H9 (cell line): ENCODE measurements around the gene MYO18B. TPM values are rescaled to one million over a fixed set of nuclear protein-coding genes. Genes with fewer than 3 reads are reported as not detected.

Source experiments
- DNase-seq: peaks from one replicate; pipeline ENCODE4 v3.0.0-alpha.2; 2017
- H2AFZ ChIP-seq: one replicate; pipeline ENCODE4 v1.6.1; 2013; ENCODE audit warnings: mild to moderate bottlenecking, low read length, control low read depth, moderate library complexity
- H2AK5ac ChIP-seq: 2 replicates; pipeline ENCODE4 v1.6.1; 2013; ENCODE audit warnings: low read length, control low read depth, mixed read lengths; ENCODE audit not compliant: insufficient read length
- H2BK120ac ChIP-seq: one replicate; pipeline ENCODE4 v1.6.1; 2013; ENCODE audit warnings: low read depth, mild to moderate bottlenecking, low read length, control low read depth, inconsistent platforms; ENCODE audit not compliant: poor library complexity, severe bottlenecking
- H2BK12ac ChIP-seq: 2 replicates; pipeline ENCODE4 v1.6.1; 2013; ENCODE audit warnings: low read length, control low read depth, mixed read lengths, low read depth; ENCODE audit not compliant: insufficient read length
- H2BK15ac ChIP-seq: 2 replicates; pipeline ENCODE4 v1.6.1; 2013; ENCODE audit warnings: low read depth, low read length, control low read depth
- H2BK20ac ChIP-seq: one replicate; pipeline ENCODE4 v1.6.1; 2013; ENCODE audit warnings: low read depth, mild to moderate bottlenecking, low read length, control low read depth, inconsistent platforms; ENCODE audit not compliant: poor library complexity, severe bottlenecking
- H2BK5ac ChIP-seq: 2 replicates; pipeline ENCODE4 v1.6.1; 2013; ENCODE audit warnings: low read length, control low read depth, mixed read lengths; ENCODE audit not compliant: insufficient read length
- H3K14ac ChIP-seq: 2 replicates; pipeline ENCODE4 v1.6.1; 2013; ENCODE audit warnings: low read length, control low read depth; ENCODE audit not compliant: insufficient read depth
- H3K18ac ChIP-seq: 2 replicates; pipeline ENCODE4 v1.6.1; 2013; ENCODE audit warnings: low read depth, mild to moderate bottlenecking, mixed read lengths, low read length, control low read depth; ENCODE audit not compliant: insufficient read length
- H3K23ac ChIP-seq: 2 replicates; pipeline ENCODE4 v1.6.1; 2013; ENCODE audit warnings: low read length, control low read depth, mixed read lengths, low read depth; ENCODE audit not compliant: insufficient read length
- H3K23me2 ChIP-seq: 2 replicates; pipeline ENCODE4 v1.6.1; 2013; ENCODE audit warnings: low read depth, mild to moderate bottlenecking, mixed read lengths, low read length, control low read depth; ENCODE audit not compliant: insufficient read length, poor library complexity, severe bottlenecking
- H3K27ac ChIP-seq: 2 replicates; pipeline ENCODE4 v1.5.1; 2013; ENCODE audit warnings: low read length, control low read depth, mixed read lengths, low read depth; ENCODE audit not compliant: insufficient read length
- H3K27me3 ChIP-seq: 2 replicates; pipeline ENCODE4 v1.6.1; 2013; ENCODE audit warnings: low read length, control low read depth, inconsistent platforms; ENCODE audit not compliant: insufficient read depth
- H3K4ac ChIP-seq: 2 replicates; pipeline ENCODE4 v1.6.1; 2013; ENCODE audit warnings: low read depth, mild to moderate bottlenecking, control low read depth, inconsistent platforms, low read length, moderate library complexity
- H3K4me1 ChIP-seq: 2 replicates; pipeline ENCODE4 v1.6.1; 2013; ENCODE audit warnings: low read length, control low read depth, inconsistent platforms; ENCODE audit not compliant: insufficient read depth
- H3K4me2 ChIP-seq: 2 replicates; pipeline ENCODE4 v1.6.1; 2013; ENCODE audit warnings: low read length, control low read depth, mixed read lengths; ENCODE audit not compliant: insufficient read length, insufficient read depth
- H3K56ac ChIP-seq: 2 replicates; pipeline ENCODE4 v1.6.1; 2013; ENCODE audit warnings: low read depth, mild to moderate bottlenecking, mixed read lengths, low read length, control low read depth; ENCODE audit not compliant: insufficient read length
- H3K79me1 ChIP-seq: 2 replicates; pipeline ENCODE4 v1.6.1; 2013; ENCODE audit warnings: low read depth, mild to moderate bottlenecking, moderate library complexity, low read length, control low read depth, inconsistent platforms; ENCODE audit not compliant: insufficient read depth, poor library complexity, severe bottlenecking
- H3K79me2 ChIP-seq: 2 replicates; pipeline ENCODE4 v1.6.1; 2013; ENCODE audit warnings: low read length, control low read depth, inconsistent platforms; ENCODE audit not compliant: insufficient read depth
- H3K9ac ChIP-seq: 2 replicates; pipeline ENCODE4 v1.6.1; 2013; ENCODE audit warnings: low read length, control low read depth, mixed read lengths; ENCODE audit not compliant: insufficient read length; ENCODE audit errors: extremely low read depth
- H3K9me3 ChIP-seq: one replicate; pipeline ENCODE4 v1.6.1; 2013; ENCODE audit warnings: low read depth, low read length, inconsistent platforms; ENCODE audit not compliant: control insufficient read depth
- H3T11ph ChIP-seq: one replicate; pipeline ENCODE4 v1.6.1; 2013; ENCODE audit warnings: mild to moderate bottlenecking, low read length, control low read depth, inconsistent platforms
- H4K20me1 ChIP-seq: one replicate; pipeline ENCODE4 v1.6.1; 2013; ENCODE audit not compliant: control insufficient read depth, insufficient read length, insufficient read depth
- H4K5ac ChIP-seq: 2 replicates; pipeline ENCODE4 v1.6.1; 2013; ENCODE audit warnings: low read depth, mild to moderate bottlenecking, mixed read lengths, low read length, control low read depth; ENCODE audit not compliant: insufficient read length
- H4K8ac ChIP-seq: replicated peaks from 2 replicates; pipeline ENCODE4 v1.6.1; 2013; ENCODE audit warnings: low read length, control low read depth, mixed read lengths, low read depth; ENCODE audit not compliant: insufficient read length
- H4K91ac ChIP-seq: 2 replicates; pipeline ENCODE4 v1.6.1; 2013; ENCODE audit warnings: low read depth, mild to moderate bottlenecking, moderate library complexity, mixed read lengths, low read length, control low read depth; ENCODE audit not compliant: insufficient read length
- H3K27ac Mint-ChIP-seq, 3 experiments: 2 replicates in 2 of 3; 3 replicates in 1 of 3; pipeline ENCODE4 v1.8.0; 2020 to 2021; ENCODE audit warnings: mixed read lengths in 3 of 3, mild to moderate bottlenecking in 1 of 3, moderate library complexity in 1 of 3
- H3K27me3 Mint-ChIP-seq: 2 replicates; pipeline ENCODE4 v1.8.0; 2021; ENCODE audit warnings: low read depth, mild to moderate bottlenecking, moderate library complexity, mixed read lengths
- H3K36me3 Mint-ChIP-seq, 3 experiments: 2 replicates in 2 of 3; 3 replicates in 1 of 3; pipeline ENCODE4 v1.8.0; 2020 to 2021; ENCODE audit warnings: low read depth in 3 of 3, mixed read lengths in 3 of 3; ENCODE audit not compliant: insufficient read depth in 1 of 3
- H3K4me1 Mint-ChIP-seq, 2 experiments: 2 replicates each; pipeline ENCODE4 v1.8.0; 2020; ENCODE audit warnings: mixed read lengths in 2 of 2
- H3K4me3 Mint-ChIP-seq, 2 experiments: 2 replicates in 1 of 2; 3 replicates in 1 of 2; pipeline ENCODE4 v1.8.0; 2020 to 2021; ENCODE audit warnings: mild to moderate bottlenecking in 2 of 2, mixed read lengths in 2 of 2, moderate library complexity in 1 of 2
- H3K9me3 Mint-ChIP-seq, 2 experiments: 2 replicates in 1 of 2; 3 replicates in 1 of 2; pipeline ENCODE4 v1.8.0; 2020; ENCODE audit warnings: mild to moderate bottlenecking in 2 of 2, mixed read lengths in 2 of 2, moderate library complexity in 1 of 2
- CTCF ChIP-seq: fragments of 200-600 bp; sonication (generic); conservative IDR thresholded peaks from 3 replicates; pipeline ENCODE4 v1.8.0; 2021; ENCODE audit warnings: antibody characterized with exemption, mild to moderate bottlenecking
- WGBS: extraction: QIAGEN DNeasy Blood & Tissue Kit; methylation state at CpG from one replicate; pipeline ENCODE4 v1.1.7; 2013; ENCODE audit warnings: missing lambda C conversion rate, low lambda C conversion rate, mixed read lengths; ENCODE audit not compliant: insufficient read length; ENCODE audit errors: extremely low coverage; 5-methylcytosine and 5-hydroxymethylcytosine counted together
- total RNA-seq: library from RNA; stranded (reverse); gene quantifications from 2 replicates; pipeline ENCODE4 v1.2.1, GENCODE V29; 2021

Gene MYO18B
- total RNA-seq, 1 experiment from 2014 or later = 0.46 TPM

- H2BK20ac ChIP-seq = no peak overlapping the region
- no peak overlapping the region for H2AFZ ChIP-seq
- TF ChIP-seq CTCF = no peak
- peaks cover 10% of the 10 kb centered on the region for H3K27me3 Mint-ChIP-seq
- no peaks in the 10 kb centered on the region for H3K9me3 ChIP-seq
- no peak for DNase-seq
- H3K23ac ChIP-seq = no peak overlapping the region
- WGBS = no CpG with 5 or more reads among the region's 2 CpGs
- H3K79me1 ChIP-seq = no peaks in the 10 kb centered on the region
- H3K14ac ChIP-seq = no peak overlapping the region
- H2BK5ac ChIP-seq = no peak overlapping the region
- H4K8ac ChIP-seq = no peak overlapping the region
- no peak overlapping the region for H4K91ac ChIP-seq
- H4K20me1 ChIP-seq = no peaks in the 10 kb centered on the region
- H3K4me1 ChIP-seq = no peaks in the 10 kb centered on the region
- no peak overlapping the region for H3K4me3 Mint-ChIP-seq
- no peak overlapping the region for H2AK5ac ChIP-seq
- H3K4ac ChIP-seq = no peak overlapping the region
- no peak overlapping the region for H2BK120ac ChIP-seq
- no peaks in the 10 kb centered on the region for H3K36me3 Mint-ChIP-seq
- H3K27ac Mint-ChIP-seq = no peak overlapping the region
- no peak overlapping the region for H3K9ac ChIP-seq
- no peak overlapping the region for H3K4me2 ChIP-seq
- no peak overlapping the region for H3K18ac ChIP-seq
- no peak overlapping the region for H4K5ac ChIP-seq
- no peak overlapping the region for H2BK12ac ChIP-seq
- H3K9me3 Mint-ChIP-seq = no peaks in the 10 kb centered on the region
- no peaks in the 10 kb centered on the region for H3K23me2 ChIP-seq
- no peak overlapping the region for H2BK15ac ChIP-seq
- no peaks in the 10 kb centered on the region for H3K79me2 ChIP-seq
- no peak overlapping the region for H3T11ph ChIP-seq
- H3K56ac ChIP-seq = no peak overlapping the region
- H3K27me3 ChIP-seq = no peaks in the 10 kb centered on the region
- H3K4me1 Mint-ChIP-seq = peaks cover 7 to 9% of the 10 kb centered on the region in 2 experiments
- no peak overlapping the region for H3K27ac ChIP-seq
Measured at GRCh38 chr22:26021516-26021915, 279.5 kb downstream of the MYO18B start.
